Fibroblast of lung (primary cell): ENCODE measurements around the gene PARD6B.

Experiments
- EZH2 ChIP-seq: IDR thresholded peaks from 2 replicates; pipeline ENCODE4 v1.5.1; 2012; ENCODE audit warnings: low read length, control low read depth, mild to moderate bottlenecking; ENCODE audit errors: missing control alignments
- TF ChIP-seq, protein P1 (sequence below), 2 donors: IDR thresholded peaks in 1 of 2; conservative IDR thresholded peaks in 1 of 2; 1 replicate in 1 of 2; 2 replicates in 1 of 2; pipeline ENCODE4 v1.5.1; 2011 to 2012; ENCODE audit warnings: low read length in 2 of 2, control low read depth in 1 of 2, inconsistent platforms in 1 of 2, low read depth in 1 of 2, mild to moderate bottlenecking in 1 of 2

GRCh38 chr20:50692552-50692933 is 38.8 kb upstream of the PARD6B start:
- TF ChIP-seq, protein P1, sequence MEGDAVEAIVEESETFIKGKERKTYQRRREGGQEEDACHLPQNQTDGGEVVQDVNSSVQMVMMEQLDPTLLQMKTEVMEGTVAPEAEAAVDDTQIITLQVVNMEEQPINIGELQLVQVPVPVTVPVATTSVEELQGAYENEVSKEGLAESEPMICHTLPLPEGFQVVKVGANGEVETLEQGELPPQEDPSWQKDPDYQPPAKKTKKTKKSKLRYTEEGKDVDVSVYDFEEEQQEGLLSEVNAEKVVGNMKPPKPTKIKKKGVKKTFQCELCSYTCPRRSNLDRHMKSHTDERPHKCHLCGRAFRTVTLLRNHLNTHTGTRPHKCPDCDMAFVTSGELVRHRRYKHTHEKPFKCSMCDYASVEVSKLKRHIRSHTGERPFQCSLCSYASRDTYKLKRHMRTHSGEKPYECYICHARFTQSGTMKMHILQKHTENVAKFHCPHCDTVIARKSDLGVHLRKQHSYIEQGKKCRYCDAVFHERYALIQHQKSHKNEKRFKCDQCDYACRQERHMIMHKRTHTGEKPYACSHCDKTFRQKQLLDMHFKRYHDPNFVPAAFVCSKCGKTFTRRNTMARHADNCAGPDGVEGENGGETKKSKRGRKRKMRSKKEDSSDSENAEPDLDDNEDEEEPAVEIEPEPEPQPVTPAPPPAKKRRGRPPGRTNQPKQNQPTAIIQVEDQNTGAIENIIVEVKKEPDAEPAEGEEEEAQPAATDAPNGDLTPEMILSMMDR (conservative IDR thresholded peaks at IDR 0.05 in 1 of 2, IDR thresholded peaks at IDR 0.05 in 1 of 2; ENCODE audit: low read depth in 1 of 2, low read length in 2 of 2), result no peak
- no peak for TF ChIP-seq EZH2
